Transverse colon (tissue), 4 donors: ENCODE data around the gene NDUFS6. TPM values are rescaled to one million over a fixed set of nuclear protein-coding genes. Genes with fewer than 3 reads are reported as not detected.

Experiments used
- DNase-seq: peaks from one replicate; pipeline ENCODE4 v3.0.0-alpha.2; 2019
- H3K27ac ChIP-seq, 4 donors: fragments of 200-600 bp; sonication (generic); 2 replicates each; pipeline ENCODE4 v1.5.1; 2016 to 2018; ENCODE audit warnings: inconsistent platforms in 4 of 4
- H3K27me3 ChIP-seq: fragments of 200-600 bp; sonication (generic); 2 replicates; pipeline ENCODE4 v1.5.1; 2017; ENCODE audit warnings: inconsistent platforms
- H3K36me3 ChIP-seq, 4 donors: fragments of 200-600 bp; sonication (generic); 2 replicates each; pipeline ENCODE4 v1.5.1; 2017 to 2019; ENCODE audit warnings: inconsistent platforms in 4 of 4
- H3K4me1 ChIP-seq, 4 donors: fragments of 200-600 bp; sonication (generic); 2 replicates each; pipeline ENCODE4 v1.5.1; 2017 to 2020; ENCODE audit warnings: inconsistent platforms in 4 of 4
- H3K4me3 ChIP-seq, 4 donors: fragments of 200-600 bp; sonication (generic); 1 replicate in 1 of 4; 2 replicates in 3 of 4; pipeline versions ENCODE4 v1.5.1 to v1.6.1; 2017 to 2019; ENCODE audit warnings: inconsistent platforms in 4 of 4
- H3K9me3 ChIP-seq, 2 donors: fragments of 200-600 bp; sonication (generic); 2 replicates each; pipeline ENCODE4 v1.5.1; 2017 to 2019; ENCODE audit warnings: inconsistent platforms in 2 of 2
- CTCF ChIP-seq, 5 experiments: fragments of 200-600 bp in 3 of 5; fragments of 450-650 bp in 2 of 5; sonication (generic) in 3 of 5; IDR thresholded peaks; 1 replicate in 2 of 5; 2 replicates in 3 of 5; pipeline ENCODE4 v1.5.1; 2016 to 2017; ENCODE audit warnings: antibody characterized with exemption in 5 of 5, inconsistent platforms in 3 of 5, mild to moderate bottlenecking in 2 of 5, moderate library complexity in 1 of 5
- EP300 ChIP-seq: sonication (generic); formaldehyde crosslinking; IDR thresholded peaks from one replicate; pipeline ENCODE4 v1.6.1; 2017; ENCODE audit warnings: antibody characterized with exemption, low read depth
- POLR2A ChIP-seq: fragments of 450-650 bp; IDR thresholded peaks from one replicate; pipeline ENCODE4 v1.6.1; 2016; ENCODE audit warnings: antibody characterized with exemption, mild to moderate bottlenecking, moderate library complexity
- POLR2AphosphoS5 ChIP-seq, 3 donors: sonication (generic); formaldehyde crosslinking; IDR thresholded peaks; one replicate each; pipeline ENCODE4 v1.6.1; 2016; ENCODE audit warnings: antibody characterized with exemption in 3 of 3
- WGBS, 2 donors: methylation state at CpG; one replicate each; pipeline ENCODE4 v1.1.5; 2018; ENCODE audit warnings: low coverage in 1 of 2; 5-methylcytosine and 5-hydroxymethylcytosine counted together
- in situ Hi-C, 4 donors: fragments of 200-750 bp; cut with MboI; loops; one replicate each; pipeline versions ENCODE4 v1.15.0 to v1.15.1; 2017; ENCODE audit warnings: low sequenced_read_pairs in 3 of 4, low pct_ligation_motif_present in 1 of 4, low pct_unique_long_range_greater_than_20kb in 1 of 4
- intact Hi-C: fragments of 100-400 bp; cut with DNase I; formaldehyde crosslinking; loops from one replicate; pipeline ENCODE4 v1.15.1; 2023; ENCODE audit warnings: low total_unique reads
- total RNA-seq, 4 donors: library from RNA; depleted of rRNA; stranded (reverse); fragments of >200 nt; gene quantifications; one replicate each; pipeline ENCODE4 v1.1.0, GENCODE V29; 2016

Gene NDUFS6
- total RNA-seq, 4 donors from 2014 or later: 36.4 to 133 (median 66.4) TPM

GRCh38 chr5:1859099-1859498, 57.9 kb downstream of the NDUFS6 start:
- in situ Hi-C loops (no loop called here), intact Hi-C loops (no loop called here)
- Histone ChIP-seq H3K27me3 (peaks cover 34% of the 10 kb centered on the region), H3K4me1 (no peaks in the 10 kb centered on the region), H3K27ac (no peak overlapping the region), H3K4me3 (no peak overlapping the region), H3K36me3 (no peaks in the 10 kb centered on the region), H3K9me3 (no peaks in the 10 kb centered on the region)
- no peak for DNase-seq
- 81% methylated on average over 10 of the region's 10 CpGs; no CpG with 5 or more reads in 1 of the 2 donors for WGBS, 2 donors
- TF ChIP-seq CTCF (IDR thresholded peaks at IDR 0.05) (no peak), POLR2AphosphoS5 (IDR thresholded peaks at IDR 0.05) (no peak), POLR2A (no peak), EP300 (no peak)

GRCh38 chr5:1860021-1860610, 58.9 kb downstream of the NDUFS6 start:
- no peak for DNase-seq
- 83 to 100% methylated on average over 4 to 19 of the region's 22 CpGs for WGBS, 2 donors
- Histone ChIP-seq H3K9me3 (no peaks in the 10 kb centered on the region), H3K36me3 (no peaks in the 10 kb centered on the region), H3K27ac (no peak overlapping the region), H3K4me3 (no peak overlapping the region), H3K4me1 (peaks cover 0 to 7% (median 3%) of the 10 kb centered on the region in 4 donors), H3K27me3 (peaks cover 32% of the 10 kb centered on the region)
- TF ChIP-seq EP300 (no peak), POLR2AphosphoS5 (IDR thresholded peaks at IDR 0.05) (no peak), CTCF (IDR thresholded peaks at IDR 0.05) (no peak), POLR2A (no peak)
- in situ Hi-C loops: no loop called here
- intact Hi-C loops: no loop called here

- WGBS, 2 donors: 69 to 80% methylated on average over 1 to 7 of the region's 7 CpGs
- no peak for DNase-seq
- in situ Hi-C loops (no loop called here), intact Hi-C loops (no loop called here)
- H3K27ac ChIP-seq: no peak overlapping the region
- H3K9me3 ChIP-seq: no peaks in the 10 kb centered on the region
- peaks cover 0 to 7% (median 3%) of the 10 kb centered on the region in 4 donors for H3K4me1 ChIP-seq
- TF ChIP-seq POLR2A (no peak), EP300 (no peak), CTCF (IDR thresholded peaks at IDR 0.05) (no peak), POLR2AphosphoS5 (IDR thresholded peaks at IDR 0.05) (no peak)
- H3K4me3 ChIP-seq: no peak overlapping the region
- no peaks in the 10 kb centered on the region for H3K36me3 ChIP-seq
- peaks cover 36% of the 10 kb centered on the region for H3K27me3 ChIP-seq
Observed at GRCh38 chr5:1860949-1861348, 59.7 kb downstream of the NDUFS6 start.

GRCh38 chr5:1864896-1865440, 63.8 kb downstream of the NDUFS6 start:
- Histone ChIP-seq H3K27ac (no peak overlapping the region), H3K9me3 (no peaks in the 10 kb centered on the region), H3K27me3 (peaks cover 49% of the 10 kb centered on the region), H3K4me1 (peaks cover 0 to 7% (median 3%) of the 10 kb centered on the region in 4 donors), H3K36me3 (no peaks in the 10 kb centered on the region), H3K4me3 (no peak overlapping the region)
- intact Hi-C loops (no loop called here), in situ Hi-C loops (no loop called here)
- WGBS, 2 donors: 52% methylated on average over 16 of the region's 16 CpGs; no CpG with 5 or more reads in 1 of the 2 donors
- peak; percentile 36 for DNase-seq
- TF ChIP-seq POLR2AphosphoS5 (IDR thresholded peaks at IDR 0.05) (no peak), EP300 (no peak), CTCF (IDR thresholded peaks at IDR 0.05) (no peak), POLR2A (no peak)
